Measurements from ENCODE around the gene COL20A1.
"Not testable (repeated sequence)": the region's sequence is repeated elsewhere in the genome, so short reads cannot be mapped to it uniquely, and the experiment has no call there.

The COL20A1 gene

DNA sequence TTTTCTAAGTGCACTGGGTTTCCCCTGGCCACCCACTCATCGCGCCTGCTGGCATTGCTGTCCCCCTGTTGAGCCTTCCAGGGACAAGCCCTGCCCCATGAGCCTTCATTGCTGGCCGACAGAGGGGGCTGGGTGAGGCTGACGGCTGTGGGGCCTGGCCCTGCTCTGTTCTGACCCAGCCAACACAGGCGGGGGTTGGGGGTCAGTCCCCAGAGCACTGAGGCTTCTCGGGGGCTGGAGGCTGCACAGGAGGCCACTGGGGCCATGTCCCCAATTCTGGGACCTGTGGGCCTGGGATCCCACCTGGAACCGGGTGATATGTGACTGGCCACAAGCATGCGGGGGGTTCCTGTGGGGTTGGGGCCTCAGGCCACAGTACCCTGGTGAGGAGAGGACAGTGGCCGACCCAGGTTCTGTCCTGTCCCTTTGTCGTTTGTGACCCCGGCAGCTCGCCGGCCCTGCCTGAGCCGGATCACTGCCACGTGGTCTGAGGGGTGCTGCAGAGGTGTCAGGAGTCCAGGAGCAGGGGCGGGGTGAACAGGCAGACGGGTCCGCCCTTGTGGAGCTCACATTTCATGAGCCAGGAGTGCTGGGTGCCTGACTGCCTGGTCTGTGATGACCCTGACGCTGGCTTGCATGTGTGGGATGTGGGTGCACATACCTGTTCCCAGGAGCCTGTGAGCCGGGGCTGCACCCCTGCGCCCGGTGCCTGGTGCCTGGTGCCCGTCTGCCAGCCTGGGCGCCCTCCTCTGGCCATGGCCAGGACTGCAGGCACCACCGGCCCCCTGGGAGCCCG, 2.1 kb upstream of the COL20A1 start:
- DNase-seq (ENCODE audit: low spot score) = peak; percentile 30

DNA sequence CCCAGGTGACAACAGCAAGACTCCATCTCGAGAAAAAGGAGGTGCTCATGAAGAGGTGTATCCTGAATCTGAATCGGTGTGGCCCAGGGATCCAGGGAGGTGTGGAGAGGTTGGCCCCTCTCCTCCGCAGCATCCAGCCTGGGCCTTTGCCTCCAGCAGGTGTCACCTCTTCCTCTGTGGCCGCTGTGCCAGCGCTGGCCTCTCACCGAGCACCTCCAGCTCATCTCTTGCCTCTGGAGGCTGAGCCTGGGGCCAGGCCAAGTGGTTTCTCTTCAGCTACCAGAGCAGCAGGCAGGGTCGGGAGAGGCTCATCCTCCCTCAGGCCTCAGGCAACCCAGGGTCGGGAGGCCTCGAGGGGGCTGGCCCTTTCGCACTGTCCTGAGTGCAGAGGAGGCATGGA, 1.2 kb upstream of the COL20A1 start:
- DNase-seq (ENCODE audit: low spot score) = no peak

DNA sequence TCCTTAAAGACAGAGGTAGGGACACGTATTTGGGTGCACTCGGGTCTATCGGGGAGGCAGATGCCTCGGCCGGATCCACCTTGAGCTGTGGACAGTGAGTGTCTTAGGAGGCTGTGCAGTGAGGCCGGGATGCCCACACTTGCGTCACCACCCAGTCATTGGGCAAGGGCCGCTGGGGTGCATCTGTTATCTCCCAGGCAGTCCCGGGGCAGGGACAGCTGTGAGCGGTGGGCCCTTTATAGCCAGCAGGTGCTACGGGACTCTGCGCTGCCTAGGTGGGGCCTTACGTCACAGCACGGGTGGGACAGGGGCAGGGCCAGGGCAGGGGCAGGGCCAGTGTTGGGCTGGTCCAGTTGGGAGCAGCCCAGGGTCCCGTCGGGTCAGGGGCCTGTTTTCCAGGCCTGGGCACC, 689 bp upstream of the COL20A1 start:
- DNase-seq (ENCODE audit: low spot score) = no peak

DNA sequence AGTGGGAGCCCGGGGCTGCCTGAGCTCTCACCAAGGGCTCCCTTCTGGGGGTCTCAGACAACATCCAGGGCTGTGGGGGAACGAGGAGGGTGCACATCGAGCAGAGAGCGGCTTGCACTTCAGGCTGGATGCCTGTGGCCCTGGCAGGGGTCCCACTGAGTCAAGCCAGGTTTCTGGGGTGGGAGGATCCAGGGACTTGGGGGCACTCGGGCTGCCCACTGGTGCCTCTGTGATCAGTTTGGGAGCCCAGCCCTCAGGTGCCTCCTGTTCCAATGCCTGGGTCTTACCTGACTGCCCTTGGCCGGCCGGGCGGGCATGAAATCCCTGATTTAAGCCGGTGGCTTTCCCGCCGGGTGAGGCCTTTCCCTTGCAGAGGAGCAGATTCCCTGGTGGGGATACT, 470 bp downstream of the COL20A1 start:
- DNase-seq (ENCODE audit: low spot score) = no peak

DNA sequence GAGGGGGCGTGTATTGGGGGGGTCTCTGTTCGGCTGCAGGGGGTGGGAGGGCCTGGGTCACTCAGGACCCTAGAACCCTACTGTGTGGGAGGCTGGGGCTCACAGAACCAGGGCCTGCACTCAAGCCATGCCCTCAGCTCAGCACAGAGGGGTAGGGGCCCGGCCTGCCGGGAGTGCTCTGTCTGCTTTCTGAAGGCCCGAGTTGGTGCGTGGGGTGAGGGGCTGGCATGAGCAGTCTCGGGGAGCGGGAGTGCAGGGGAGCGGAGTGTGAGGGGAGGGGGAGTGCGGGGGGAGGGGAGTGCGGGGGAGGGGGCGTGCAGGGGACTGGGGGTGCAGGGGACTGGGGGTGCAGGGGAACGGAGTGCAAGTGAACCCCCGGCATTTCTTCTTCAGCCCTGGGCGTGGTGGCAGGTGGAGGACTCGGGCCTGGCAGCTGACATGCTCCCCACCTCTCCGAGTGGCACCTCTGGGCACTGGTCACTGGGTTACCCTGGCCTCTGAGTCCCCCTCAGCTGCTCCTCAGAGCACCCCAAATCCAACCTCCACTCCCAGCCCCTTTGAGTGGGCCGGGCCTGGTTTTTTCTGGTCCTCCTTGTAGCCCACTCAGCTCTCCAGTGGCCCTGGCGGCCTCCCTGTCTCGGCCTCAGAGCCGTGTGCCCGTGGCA, 1.0 kb downstream of the COL20A1 start:
- DNase-seq (ENCODE audit: low spot score) = no peak

DNA sequence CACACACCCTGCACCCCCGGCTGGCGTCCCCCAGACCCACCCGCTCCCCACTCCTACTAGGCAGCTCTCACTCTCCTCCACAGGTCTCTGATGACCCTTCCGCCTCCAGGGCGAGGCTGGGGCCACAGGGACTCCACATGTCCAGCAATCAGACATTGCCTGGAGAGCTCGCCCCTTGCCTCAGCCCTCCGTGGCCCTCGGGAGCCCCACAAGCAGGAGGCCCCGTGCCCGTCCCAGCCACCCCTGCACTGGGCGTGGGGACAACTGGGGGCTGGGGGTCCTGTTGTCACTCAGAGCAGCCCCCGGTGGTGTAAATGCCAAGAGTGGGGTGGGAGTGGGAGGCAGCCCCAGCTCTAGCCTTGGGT, 1.5 kb downstream of the COL20A1 start:
- no peak for DNase-seq (ENCODE audit: low spot score)

DNA sequence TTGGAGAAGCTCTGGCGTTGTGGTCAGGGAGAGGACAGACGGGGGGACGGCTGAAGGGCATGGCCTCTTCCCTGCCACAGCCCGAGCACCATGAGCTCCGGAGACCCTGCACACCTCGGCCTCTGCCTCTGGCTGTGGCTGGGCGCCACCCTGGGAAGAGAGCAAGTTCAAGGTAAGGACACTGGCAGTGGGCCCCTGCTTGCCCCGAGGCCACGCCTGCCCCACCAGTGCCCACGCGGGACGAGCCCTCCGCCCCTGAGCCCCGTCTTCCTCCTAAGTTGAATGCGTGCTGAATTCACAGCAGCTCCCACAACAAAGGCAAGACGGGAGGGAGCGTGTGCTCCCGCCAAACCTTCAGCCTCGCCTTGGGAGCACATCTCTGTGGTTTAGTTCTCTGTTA, 2.0 kb downstream of the COL20A1 start:
- no peak for DNase-seq (ENCODE audit: low spot score)

DNA sequence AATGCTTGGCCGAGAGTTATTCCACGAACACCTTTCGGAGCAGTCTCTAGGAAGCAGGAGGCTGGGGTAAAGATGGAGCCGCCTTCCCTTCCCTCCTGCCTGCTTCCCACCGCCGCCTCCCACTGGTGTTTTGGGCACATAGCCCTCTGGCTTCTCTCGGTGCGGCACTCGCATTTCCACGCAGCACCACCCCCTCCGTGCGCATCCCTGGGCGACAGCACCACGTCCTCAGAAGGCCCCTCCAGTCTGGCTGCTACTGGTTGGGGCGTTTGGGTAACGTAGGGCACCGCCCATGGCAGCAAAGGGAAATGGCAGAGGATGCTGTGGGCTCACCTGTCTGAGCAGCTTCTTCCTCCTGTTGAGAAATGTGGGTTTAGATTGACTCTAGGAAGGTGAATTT, 2.4 kb downstream of the COL20A1 start:
- no peak for DNase-seq (ENCODE audit: low spot score)

DNA sequence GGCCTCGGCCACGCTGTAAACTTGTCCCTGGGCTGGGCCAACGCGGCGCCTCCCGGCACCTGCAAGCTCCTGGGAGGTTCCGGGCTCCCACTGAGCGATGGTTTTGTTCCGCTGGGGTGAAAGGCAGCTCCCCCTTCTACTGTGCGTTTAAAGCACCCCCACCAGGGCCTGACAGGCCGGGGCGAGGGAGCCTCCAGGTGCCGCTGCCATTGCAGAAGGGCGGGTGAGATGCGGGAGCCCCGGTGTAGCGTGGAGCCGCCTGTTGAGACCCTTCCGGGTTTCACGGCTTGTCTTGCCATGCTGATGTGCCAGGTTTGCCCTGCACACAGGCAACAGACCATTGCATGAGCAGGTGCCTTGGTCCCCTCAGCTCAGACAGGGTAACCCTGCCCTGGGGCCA, 2.9 kb downstream of the COL20A1 start:
- no peak for DNase-seq (ENCODE audit: low spot score)

DNA sequence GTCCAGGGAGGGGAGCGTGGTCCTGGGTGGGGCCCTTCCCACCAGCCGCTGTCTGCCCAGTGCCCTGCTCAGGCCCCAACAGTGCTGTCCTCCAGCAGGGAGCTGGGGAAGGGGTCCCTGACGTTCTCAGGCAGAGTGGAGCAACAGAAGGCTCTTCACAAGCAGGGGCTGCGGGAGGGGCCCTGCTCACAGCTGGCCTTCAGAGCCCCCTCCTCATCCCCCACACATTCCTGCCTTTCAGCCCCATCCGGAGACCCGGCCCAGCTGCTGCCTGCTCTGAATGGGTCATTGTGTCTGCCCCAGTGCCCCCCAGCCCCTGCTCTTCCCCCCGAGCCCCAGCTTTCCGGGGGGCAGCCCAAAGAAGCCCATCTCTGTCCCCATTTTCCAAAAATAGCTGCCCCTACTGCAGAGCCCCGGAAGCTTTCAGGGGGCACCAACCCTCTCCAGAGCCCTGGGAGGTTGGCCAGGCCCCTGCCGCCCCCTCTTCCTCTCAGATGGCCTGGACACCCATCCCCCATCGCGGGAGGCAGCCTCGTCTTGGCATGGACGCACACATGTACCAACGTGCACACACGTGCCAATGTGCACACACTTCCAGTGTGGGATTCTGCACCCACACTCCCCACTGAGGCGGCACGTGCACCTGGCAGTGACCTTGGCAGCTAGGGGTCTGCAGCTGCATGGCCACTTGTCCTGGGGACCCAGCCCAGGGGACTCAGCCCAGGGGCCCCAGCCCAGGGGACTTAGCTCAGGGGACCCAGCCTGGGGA, 3.7 kb downstream of the COL20A1 start:
- no peak for DNase-seq (ENCODE audit: low spot score)

DNA sequence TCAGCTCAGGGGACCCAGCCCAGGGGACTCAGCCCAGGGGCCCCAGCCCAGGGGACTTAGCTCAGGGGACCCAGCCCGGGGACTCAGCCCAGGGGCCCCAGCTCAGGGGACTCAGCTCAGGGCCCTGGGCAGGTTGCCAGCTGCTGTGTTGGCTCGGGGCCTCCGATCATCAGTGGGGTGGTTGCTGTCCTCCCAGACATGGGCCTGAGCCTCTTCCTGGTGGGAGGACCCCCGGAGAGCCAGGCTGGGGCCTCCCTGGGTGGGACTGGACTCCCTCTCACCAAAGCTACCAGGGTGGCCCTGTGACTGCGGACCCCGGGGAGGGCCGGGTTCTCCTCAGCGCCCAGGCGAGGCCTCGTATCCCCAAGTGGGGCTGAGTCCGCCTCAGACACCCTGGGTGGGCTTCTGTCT, 4.4 kb downstream of the COL20A1 start:
- DNase-seq (ENCODE audit: low spot score) = no peak

DNA sequence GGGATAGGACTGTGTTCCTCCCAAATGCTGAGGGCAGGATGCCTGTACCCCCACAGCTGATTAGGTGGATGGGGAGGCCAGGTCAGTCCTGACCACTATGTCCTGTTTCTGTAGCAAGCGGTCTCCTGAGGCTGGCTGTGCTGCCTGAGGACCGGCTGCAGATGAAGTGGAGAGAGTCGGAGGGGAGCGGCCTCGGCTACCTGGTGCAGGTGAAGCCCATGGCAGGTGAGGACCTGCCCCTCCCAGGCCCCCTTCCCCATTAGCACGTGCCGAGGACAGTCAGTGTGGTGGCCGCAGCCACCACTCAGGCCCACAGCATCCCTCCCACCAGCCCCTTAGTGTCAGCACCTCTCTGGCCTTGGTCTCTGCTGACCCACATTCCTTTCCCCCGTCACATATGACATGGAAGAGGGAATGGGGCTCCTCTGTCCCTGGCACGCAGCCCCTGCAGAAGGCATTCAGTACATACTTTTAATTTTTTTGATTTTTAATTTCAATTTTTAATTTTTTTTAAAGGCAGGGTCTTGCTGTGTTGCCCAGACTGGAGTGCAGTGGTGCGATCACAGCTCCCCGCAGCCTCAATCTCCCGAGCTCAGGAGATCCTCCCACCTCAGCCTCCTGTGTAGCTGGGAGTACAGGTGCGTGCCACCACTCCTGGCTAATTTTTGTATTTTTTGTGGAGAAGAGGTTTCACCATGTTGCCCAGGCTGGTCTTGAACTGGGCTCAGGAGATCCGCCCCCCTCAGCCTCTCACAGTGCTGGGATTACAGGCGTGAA, 5.0 kb downstream of the COL20A1 start:
- DNase-seq (ENCODE audit: low spot score) = no peak

DNA sequence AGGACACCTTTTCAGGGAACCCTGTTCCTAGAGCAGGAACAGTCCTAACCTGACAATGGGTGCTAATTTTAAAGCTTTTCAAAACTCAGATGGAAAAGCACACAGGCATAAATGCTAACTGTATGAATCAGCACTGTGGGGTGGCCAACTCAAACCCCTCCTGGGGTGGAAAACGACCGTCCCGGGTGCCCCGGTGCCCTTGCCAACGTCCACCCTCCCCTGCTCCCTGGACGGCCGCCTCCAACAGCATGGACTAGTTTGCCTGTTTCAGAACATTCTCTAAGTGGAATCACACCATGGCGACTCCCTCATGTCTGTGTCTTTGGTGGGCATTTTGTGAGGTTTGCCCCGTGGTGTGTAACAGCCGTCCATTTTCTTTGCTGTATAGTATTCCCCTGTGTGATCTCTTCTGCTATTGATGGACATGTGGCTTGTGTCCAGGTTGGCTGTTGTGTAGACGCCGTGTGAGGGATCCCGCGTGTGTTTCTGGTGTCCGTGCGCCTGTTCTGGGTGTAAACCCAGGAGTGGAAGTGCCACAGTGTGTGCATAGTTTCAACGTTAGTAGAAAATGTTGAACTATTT, 5.8 kb downstream of the COL20A1 start:
- DNase-seq (ENCODE audit: low spot score) = no peak

DNA sequence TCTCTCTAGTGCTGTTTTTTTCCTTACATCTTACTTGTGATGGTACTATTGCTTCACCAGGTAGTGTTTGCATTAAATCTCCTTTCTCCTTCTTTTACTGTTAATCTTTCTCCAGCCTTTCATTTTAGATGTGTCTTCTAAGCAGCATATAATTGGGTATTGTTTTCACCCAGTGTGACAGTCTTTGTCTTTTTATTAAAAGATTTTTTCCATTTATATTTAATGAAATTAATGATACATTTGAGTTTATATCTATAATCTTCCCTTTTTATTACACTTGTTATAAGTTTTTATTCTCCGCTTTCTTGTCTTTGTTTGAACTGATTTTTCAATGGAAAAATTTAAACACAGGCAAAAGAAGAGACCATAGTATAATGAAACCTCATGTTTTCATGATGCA, 8.7 kb downstream of the COL20A1 start:
- no peak for DNase-seq (ENCODE audit: low spot score)

DNA sequence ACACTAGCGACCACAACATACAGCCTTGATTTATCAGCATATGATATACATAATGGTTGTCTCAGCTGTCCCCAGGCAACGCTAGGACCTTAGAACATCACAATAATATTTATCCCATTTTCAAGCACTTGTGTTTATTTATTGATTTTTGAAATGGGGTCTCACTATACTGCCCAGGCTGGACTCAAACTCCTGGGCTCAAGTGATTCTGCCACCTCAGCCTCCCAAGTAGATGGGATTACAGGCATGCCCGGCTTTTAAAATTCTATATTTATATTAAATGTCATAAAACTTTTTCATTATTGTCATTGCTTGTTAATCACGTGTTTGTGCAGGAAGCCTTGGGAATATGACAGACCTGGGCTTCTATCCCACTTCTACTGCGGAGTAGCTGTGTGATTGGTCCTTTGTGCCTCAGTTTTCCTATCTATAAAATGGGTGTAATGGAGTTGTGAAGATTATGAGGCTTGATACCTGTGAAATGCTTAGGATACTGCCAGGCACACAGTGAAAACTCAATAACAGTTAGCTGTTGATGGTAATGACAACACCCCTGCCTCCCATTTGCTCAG, 10.2 kb downstream of the COL20A1 start:
- no peak for DNase-seq (ENCODE audit: low spot score)

DNA sequence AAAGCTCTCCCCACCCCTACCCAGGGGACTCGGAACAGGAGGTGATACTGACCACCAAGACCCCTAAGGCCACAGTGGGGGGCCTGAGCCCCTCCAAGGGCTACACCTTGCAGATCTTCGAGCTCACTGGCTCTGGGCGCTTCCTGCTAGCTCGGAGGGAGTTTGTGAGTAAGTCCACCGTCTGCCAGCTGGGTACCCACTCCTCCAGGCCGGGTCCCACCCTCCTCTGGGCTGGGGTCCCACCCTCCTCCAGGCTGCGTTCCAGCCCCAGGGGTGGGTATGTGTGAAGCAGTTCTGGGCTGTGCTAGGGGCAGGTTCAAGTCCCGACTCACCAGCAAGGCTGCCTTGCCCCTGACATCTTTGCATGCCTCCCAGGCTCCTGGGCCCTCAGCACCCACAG, 12.4 kb downstream of the COL20A1 start:
- DNase-seq (ENCODE audit: low spot score) = no peak

DNA sequence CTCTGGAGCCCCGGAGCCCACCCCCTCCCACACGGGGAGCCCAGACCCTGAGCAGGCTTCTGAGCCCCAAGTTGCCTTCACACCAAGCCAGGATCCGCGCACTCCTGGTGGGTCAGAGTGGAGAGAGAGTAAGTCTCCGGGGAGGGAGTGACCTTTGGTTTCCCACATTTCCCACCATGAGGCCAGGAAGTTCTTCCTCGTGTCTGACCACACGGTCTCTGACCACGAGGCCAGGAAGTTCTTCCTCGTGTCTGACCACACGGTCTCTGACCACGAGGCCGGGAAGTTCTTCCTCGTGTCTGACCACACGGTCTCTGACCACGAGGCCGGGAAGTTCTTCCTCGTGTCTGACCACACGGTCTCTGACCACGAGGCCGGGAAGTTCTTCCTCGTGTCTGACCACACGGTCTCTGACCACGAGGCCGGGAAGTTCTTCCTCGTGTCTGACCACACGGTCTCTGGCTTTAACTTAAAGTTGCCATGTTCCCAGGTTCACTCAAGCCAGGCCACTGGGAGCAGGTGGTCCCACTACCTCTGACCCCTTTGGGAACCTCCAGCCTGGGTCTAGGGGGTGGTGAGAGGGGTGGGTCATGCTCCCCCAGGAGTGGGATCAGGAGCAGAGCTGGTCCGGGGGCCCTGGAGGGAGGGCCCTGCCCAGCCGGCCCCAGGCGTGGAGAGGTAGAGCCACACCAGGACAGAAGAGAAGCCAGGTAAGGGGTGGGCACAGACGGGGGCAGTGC, 13.1 kb downstream of the COL20A1 start:
- not testable (repeated sequence) for DNase-seq (ENCODE audit: low spot score)

DNA sequence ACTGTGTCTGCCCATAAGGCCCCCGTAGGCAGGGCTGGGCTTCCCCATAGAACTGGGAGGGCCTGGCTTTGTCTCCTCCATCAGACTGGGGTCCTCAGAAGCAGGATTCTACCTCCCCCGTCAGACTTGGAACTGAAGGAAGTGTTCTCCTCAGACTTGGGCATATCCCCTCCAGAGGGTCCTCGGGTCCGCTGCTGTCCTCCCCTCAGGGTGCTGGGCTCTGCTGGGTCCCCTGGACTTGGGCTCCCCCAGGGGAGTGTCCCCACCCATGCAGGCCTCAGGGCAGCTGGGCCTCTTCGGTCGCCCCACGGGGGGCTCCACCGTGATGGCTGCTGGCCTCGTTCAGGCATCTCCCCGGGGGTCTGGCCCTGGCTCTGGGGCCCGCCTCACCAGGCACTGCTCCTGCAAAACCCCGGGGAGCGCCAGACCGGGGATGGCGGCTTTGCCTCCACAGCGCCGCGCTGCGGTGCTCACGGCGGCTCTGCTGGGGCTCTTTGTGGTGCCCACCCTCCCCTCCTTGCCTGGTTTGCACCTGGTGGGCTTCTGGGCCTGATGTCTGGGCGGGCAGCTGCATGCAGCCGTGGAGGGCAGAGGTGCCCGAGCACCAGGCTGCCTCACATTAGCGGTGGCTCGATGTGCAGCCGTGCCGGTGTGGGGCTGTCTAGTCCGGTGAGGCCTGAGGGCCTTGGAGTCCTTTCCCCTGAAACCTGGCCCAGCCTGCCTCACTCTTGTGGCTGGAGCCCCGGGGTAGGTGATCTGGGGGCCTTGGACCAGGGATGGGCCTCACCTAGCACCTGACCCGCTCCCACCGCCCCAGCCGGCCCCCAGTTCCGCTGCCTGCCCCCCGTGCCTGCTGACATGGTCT, 13.9 kb downstream of the COL20A1 start:
- no peak for DNase-seq (ENCODE audit: low spot score)

DNA sequence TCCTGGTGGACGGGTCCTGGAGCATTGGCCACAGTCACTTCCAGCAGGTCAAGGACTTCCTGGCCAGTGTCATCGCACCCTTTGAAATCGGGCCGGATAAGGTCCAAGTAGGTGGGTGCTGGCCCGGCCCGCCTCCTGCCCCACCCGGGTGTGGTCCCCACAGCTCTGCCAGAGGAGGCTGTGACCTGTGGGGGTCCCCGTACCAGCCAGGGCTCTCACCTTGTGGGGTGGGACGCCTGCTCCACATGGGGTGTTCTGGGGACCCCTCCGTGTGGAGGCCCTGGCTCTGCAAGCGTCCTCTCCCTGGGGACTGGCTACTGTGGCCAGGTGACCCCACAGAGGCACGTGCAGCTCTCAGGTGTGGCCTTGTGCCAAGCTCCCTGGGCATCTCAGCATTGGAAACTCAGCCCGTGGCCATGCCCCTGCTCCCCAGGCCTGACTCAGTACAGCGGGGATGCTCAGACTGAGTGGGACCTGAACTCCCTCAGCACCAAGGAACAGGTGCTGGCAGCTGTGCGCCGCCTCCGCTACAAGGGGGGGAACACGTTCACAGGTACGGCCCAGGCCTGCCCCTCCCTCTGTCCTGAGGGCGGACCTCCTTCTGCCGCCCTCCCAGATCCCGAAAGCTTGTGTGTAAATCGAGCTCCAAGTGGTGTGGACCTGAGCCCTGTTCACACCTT, 14.7 kb downstream of the COL20A1 start:
- no peak for DNase-seq (ENCODE audit: low spot score)
